ENCODE data around the gene GEMIN7. TPM values are rescaled to one million over a fixed set of nuclear protein-coding genes. Genes with fewer than 3 reads are reported as not detected.

GEMIN7 gene
- total RNA-seq, 4 donors from 2014 or later, result 22.2 to 34.1 (median 27.9) TPM

DNA sequence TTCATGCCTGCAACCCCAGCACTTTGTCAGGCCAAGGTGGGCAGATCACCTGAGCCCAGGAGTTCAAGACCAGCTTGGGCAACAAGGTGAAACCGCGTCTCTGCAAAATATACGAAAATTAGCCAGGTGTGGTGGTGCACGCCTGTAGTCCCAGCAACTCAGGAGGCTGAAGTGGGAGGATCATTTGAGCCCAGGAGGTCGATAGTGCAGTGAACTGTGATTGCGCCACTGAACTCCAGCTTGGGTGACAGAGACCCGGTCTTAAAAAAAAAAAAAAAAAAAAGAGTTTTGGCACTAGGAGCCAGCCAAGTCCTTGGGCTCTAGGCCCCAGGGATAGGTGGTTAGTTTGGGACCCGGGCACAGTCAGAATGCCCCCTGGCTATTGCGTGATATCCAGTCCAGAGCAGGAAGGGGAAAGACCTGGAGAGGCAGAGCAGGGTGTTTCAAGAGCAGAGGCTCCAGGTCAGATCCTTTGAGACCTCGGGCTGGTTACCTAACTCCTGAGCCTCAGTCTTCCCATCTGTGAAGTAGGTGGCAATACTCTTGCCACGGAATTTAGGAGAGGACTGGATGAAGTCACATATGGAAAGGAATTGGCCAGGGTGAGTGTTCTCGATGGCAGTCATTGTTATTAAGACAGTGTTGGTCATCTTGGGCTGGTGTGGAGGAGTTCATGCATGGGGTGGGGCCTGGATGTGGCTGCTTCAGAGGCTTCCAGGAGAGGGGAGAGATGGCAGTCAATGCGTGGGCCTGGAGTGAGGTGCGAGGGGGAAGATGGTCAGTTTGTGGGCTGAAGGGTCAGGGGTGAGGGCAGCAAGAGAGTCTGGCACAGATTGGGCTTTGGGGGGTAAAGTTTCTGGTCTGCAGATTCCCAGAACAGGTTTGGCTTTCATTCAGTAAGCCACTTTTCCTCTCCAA, 16.7 kb downstream of the GEMIN7 start:
- ATAC-seq (ENCODE audit: low FRiP score) (no peak), DNase-seq (ENCODE audit: low spot score) (no peak)
- TF ChIP-seq, protein P1, sequence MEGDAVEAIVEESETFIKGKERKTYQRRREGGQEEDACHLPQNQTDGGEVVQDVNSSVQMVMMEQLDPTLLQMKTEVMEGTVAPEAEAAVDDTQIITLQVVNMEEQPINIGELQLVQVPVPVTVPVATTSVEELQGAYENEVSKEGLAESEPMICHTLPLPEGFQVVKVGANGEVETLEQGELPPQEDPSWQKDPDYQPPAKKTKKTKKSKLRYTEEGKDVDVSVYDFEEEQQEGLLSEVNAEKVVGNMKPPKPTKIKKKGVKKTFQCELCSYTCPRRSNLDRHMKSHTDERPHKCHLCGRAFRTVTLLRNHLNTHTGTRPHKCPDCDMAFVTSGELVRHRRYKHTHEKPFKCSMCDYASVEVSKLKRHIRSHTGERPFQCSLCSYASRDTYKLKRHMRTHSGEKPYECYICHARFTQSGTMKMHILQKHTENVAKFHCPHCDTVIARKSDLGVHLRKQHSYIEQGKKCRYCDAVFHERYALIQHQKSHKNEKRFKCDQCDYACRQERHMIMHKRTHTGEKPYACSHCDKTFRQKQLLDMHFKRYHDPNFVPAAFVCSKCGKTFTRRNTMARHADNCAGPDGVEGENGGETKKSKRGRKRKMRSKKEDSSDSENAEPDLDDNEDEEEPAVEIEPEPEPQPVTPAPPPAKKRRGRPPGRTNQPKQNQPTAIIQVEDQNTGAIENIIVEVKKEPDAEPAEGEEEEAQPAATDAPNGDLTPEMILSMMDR (IDR thresholded peaks at IDR 0.05), result no peak

DNA sequence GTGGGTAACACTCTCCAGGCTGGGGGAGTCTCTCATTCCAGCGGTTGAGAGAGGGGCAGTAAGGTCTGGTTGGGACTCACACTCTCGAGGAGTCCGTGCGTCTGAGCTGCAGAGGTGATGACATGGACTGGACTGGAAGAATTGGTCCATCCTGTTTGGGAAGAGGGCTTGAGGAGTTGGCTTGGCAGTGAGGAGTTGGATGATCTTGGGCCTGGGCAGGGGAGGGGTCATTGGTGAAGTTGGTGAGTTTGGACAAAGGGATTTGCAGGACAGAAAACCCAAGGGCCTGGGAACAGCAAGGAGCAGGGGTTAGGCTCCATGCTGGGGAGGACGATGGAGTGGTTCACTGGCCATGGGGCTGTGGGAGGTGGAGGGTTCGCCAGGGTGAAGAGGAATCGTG, 17.6 kb downstream of the GEMIN7 start:
- TF ChIP-seq, protein P1 (IDR thresholded peaks at IDR 0.05), result no peak
- ATAC-seq (ENCODE audit: low FRiP score) (no peak), DNase-seq (ENCODE audit: low spot score) (no peak)

DNA sequence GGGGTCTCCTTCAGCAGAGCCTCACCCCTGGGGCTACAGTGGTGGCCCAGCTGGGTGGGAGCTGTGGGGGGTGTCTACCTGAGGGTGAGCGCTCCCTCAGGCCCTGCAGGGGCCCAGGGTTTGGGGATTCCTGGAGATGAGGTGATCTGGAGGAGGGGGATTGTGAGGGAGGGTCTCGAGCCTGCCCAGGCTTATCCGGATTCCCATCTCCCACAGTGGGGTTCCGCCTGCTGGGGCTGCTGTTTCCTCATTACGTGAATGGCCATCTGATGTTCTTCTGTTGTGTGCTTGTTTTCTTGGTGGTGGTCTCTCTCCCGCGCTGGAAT, 18.4 kb downstream of the GEMIN7 start:
- ATAC-seq (ENCODE audit: low FRiP score), result no peak
- DNase-seq (ENCODE audit: low spot score), result no peak
- TF ChIP-seq, protein P1 (IDR thresholded peaks at IDR 0.05), result no peak

DNA sequence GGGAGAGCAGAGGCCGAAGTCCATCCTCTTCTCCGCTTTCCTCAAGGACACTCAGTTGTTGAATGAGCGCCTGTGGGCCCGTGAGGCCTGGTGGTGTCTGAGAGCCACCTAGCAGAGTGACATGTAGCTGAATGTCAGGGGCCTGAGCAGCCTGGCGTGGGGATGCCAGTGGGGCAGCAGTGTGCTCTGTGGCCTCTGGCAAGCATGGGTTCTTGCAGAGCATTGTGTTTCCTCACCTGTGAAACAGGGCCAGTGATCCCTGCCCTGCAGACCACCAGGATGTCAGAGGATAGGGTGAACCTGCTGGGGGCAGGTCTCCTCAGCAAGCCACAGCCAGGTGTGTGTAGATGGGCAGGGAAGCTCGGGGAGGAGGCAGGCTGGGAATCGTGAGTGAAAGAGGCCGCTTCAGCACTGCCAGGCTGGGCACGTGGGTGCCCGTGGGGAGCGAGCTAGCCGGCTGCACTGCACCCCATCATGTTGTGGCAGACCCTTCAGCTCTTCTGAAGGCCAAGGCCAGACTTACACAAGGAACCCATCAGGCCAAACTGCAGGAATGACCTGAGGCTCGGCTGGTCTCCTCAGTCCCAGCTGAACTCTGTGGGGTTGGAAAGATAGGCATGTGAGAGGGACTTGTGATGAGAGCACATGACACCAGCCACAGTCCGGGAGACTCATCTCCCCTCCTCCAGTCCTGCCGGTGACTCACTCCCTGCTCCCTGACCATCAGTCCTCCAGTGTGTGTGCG, 18.9 kb downstream of the GEMIN7 start:
- DNase-seq (ENCODE audit: low spot score), result no peak
- ATAC-seq (ENCODE audit: low FRiP score), result peak; percentile 67
- TF ChIP-seq, protein P1 (IDR thresholded peaks at IDR 0.05), result no peak

DNA sequence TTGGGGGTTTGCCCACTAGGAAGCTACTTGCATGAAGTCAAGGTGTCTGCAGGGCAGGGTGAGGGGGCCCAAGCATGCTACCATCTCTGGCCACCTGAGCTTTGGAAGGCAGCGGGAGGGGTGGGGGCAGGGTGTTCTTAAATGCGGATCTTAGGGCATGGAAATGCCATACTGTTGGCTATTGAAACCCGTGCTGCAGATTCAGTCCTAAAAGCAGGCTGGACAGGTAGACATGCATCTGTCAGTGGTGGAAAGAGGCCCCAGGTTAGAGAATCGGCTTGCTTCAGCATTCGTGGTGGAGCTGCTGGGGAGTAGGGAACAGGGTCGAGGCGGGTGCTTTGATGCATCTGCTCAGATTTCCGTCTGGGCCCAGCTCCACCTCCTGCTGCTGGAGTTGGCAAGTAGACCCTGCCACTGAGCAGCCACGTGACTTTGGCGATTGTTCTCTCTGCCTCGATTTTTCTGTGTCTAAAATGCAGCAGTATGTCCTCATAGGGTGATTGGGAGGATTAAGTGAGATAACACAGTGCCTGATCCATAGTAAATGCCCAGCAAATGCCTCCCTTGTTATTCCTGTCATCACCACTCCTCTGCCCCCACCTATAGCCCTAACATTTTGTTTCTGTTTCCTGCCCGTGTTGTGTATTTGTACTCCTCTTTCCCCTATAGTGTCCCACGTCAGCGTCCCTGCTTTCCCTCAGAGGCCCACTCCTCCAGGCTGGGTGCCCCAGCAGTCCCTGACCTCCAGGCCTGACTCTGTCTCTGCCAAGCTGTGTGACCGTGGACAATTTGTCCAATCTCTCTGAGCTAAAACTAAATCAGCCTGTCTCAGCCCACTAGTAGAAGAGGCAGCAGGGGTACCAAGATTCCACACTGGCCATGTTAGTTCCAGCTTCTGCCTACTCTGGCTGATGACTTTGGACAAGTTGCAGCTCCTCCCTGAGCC, 19.7 kb downstream of the GEMIN7 start:
- ATAC-seq (ENCODE audit: low FRiP score), result no peak
- TF ChIP-seq, protein P1 (IDR thresholded peaks at IDR 0.05), result no peak

DNA sequence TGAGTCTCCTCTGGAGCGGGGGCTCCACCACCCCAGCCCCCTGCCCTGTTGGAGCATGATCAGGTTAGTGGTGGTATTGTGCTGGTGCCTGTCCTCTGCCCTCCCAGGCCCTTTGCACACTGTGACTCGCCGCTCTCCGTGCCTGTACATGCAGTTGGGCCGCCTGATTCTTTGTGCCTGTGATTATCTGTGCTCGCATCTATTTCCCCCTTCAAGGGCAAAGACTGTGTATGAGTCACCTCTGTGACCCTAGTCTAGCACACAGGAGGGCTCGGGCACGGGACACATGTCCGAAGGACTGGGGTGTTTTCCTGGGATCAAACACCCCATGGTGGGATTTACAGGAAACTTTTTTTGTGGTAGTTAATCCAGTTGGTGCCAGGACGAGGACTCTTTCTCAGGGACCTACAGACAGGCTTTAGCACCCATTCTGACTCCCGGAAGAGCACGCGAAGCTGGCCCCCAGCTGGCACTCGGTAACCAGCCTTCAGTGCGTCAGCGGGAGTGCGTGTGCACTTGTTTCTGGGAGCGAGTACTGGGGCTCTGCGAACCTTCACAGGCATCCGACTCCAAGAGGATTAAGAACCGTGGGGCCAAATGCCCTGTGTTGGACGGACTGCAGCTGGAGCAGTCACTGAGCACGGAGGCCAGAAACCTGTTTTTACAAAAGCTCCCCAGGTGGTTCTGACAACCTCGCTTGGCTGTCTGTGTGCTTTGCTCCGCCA, 20.6 kb downstream of the GEMIN7 start:
- DNase-seq (ENCODE audit: low spot score) (no peak), ATAC-seq (ENCODE audit: low FRiP score) (no peak)
- TF ChIP-seq, protein P1 (IDR thresholded peaks at IDR 0.05), result no peak

More for the DNA sequence above, 19.7 kb downstream of the GEMIN7 start:
- no peak for DNase-seq (ENCODE audit: low spot score)

Measured in omental fat pad (tissue), 4 donors.